SH-SY5Y (cell line): Measurements from ENCODE around the gene BTBD18.

Source experiments
- GATA2 ChIP-seq: IDR thresholded peaks from 2 replicates; pipeline ENCODE4 v1.6.1; 2011; ENCODE audit warnings: mild to moderate bottlenecking, low read depth, low read length
- GATA3 ChIP-seq: IDR thresholded peaks from 2 replicates; pipeline ENCODE4 v1.6.1; 2011; ENCODE audit warnings: low read depth, mild to moderate bottlenecking, low read length, moderate library complexity

DNA sequence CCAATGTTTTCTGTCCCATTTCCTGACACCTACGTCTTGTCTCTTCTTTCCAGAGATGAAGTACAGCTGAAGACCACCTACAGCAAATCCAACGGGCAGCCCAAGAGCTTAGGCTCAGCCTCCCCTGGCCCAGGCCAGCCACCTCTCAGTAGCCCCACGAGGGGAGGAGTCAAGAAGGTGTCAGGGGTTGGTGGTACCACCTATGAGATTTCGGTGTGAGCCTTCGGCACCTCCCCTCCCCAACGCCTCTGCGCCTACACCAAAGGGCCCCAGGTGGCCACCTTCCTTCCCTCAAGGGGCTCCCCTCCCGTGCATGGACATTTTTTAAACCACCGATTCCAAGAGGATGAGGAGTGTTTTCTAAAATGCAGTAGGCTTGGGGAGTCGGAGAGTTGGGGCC is 51.8 kb downstream of the BTBD18 start:
- TF ChIP-seq GATA2 (no peak), GATA3 (no peak)
